Skeletal muscle satellite cell (primary cell): ENCODE measurements around the gene GNL3L.
A peak's percentile ranks its signal among the peaks of the same experiment; 100 is the strongest.
"Not testable (repeated sequence)": the region's sequence is repeated elsewhere in the genome, so short reads cannot be mapped to it uniquely, and the experiment has no call there.

ENCODE experiments used
- H3K27me3 ChIP-seq: 2 replicates; pipeline ENCODE4 v1.7.0; 2013; ENCODE audit warnings: low read length; ENCODE audit not compliant: control insufficient read depth, insufficient read depth
- H3K36me3 ChIP-seq: 2 replicates; pipeline ENCODE4 v1.7.0; 2013; ENCODE audit warnings: mild to moderate bottlenecking, control low read depth, low read length; ENCODE audit not compliant: insufficient read depth
- H3K4me1 ChIP-seq: 2 replicates; pipeline ENCODE4 v1.7.0; 2013; ENCODE audit warnings: low read length; ENCODE audit not compliant: control insufficient read depth, insufficient read depth
- H3K4me2 ChIP-seq: 2 replicates; pipeline ENCODE4 v1.7.0; 2013; ENCODE audit warnings: mild to moderate bottlenecking, low read length
- H3K4me3 ChIP-seq: 2 replicates; pipeline ENCODE4 v1.7.0; 2013; ENCODE audit warnings: low read length
- H3K9ac ChIP-seq: 2 replicates; pipeline ENCODE4 v1.7.0; 2013; ENCODE audit warnings: mild to moderate bottlenecking, low read depth, low read length, moderate library complexity
- H3K9me3 ChIP-seq: replicated peaks from 2 replicates; pipeline ENCODE4 v1.7.0; 2013; ENCODE audit warnings: mild to moderate bottlenecking, control low read depth, low read length

GNL3L gene

GRCh38 chrX:54496936-54497335 is 33.1 kb upstream of the GNL3L start:
- no peaks in the 10 kb centered on the region for H3K27me3 ChIP-seq
- no peak overlapping the region for H3K9ac ChIP-seq
- no peaks in the 10 kb centered on the region for H3K9me3 ChIP-seq
- H3K4me3 ChIP-seq: no peak overlapping the region
- H3K36me3 ChIP-seq: no peaks in the 10 kb centered on the region
- H3K4me2 ChIP-seq: no peak overlapping the region
- peaks cover 24% of the 10 kb centered on the region for H3K4me1 ChIP-seq

GRCh38 chrX:54509400-54509799 is 20.6 kb upstream of the GNL3L start:
- Histone ChIP-seq H3K4me1 (no peaks in the 10 kb centered on the region), H3K27me3 (no peaks in the 10 kb centered on the region), H3K9ac (no peak overlapping the region), H3K9me3 (no peaks in the 10 kb centered on the region), H3K36me3 (no peaks in the 10 kb centered on the region), H3K4me3 (no peak overlapping the region), H3K4me2 (no peak overlapping the region)

GRCh38 chrX:54529151-54529550 is 868 bp upstream of the GNL3L start:
- H3K4me3 ChIP-seq: peak overlapping the region; percentile 74
- H3K9me3 ChIP-seq: no peaks in the 10 kb centered on the region
- H3K36me3 ChIP-seq: peaks cover 2% of the 10 kb centered on the region
- H3K4me2 ChIP-seq: peak overlapping the region; percentile 82
- H3K27me3 ChIP-seq: no peaks in the 10 kb centered on the region
- H3K4me1 ChIP-seq: peaks cover 14% of the 10 kb centered on the region
- peak overlapping the region; percentile 87 for H3K9ac ChIP-seq

- Histone ChIP-seq H3K36me3 (peaks cover 2% of the 10 kb centered on the region), H3K4me2 (peak overlapping the region; percentile 83), H3K4me3 (peak overlapping the region; percentile 72), H3K4me1 (peaks cover 14% of the 10 kb centered on the region), H3K9ac (peak overlapping the region; percentile 91), H3K9me3 (no peaks in the 10 kb centered on the region), H3K27me3 (no peaks in the 10 kb centered on the region)
Observed at GRCh38 chrX:54530357-54530900, 410 bp downstream of the GNL3L start.

- Histone ChIP-seq H3K36me3 (peaks cover 9% of the 10 kb centered on the region), H3K4me2 (no peak overlapping the region), H3K9me3 (no peaks in the 10 kb centered on the region), H3K4me1 (peaks cover 11% of the 10 kb centered on the region), H3K4me3 (no peak overlapping the region), H3K27me3 (no peaks in the 10 kb centered on the region), H3K9ac (no peak overlapping the region)
Observed at GRCh38 chrX:54534271-54534670, 4.3 kb downstream of the GNL3L start.

- Histone ChIP-seq H3K4me1 (no peaks in the 10 kb centered on the region), H3K9ac (no peak overlapping the region)
Observed at GRCh38 chrX:54540289-54540688, 10.3 kb downstream of the GNL3L start.

GRCh38 chrX:54542239-54542638 is 12.2 kb downstream of the GNL3L start:
- H3K4me3 ChIP-seq, H3K4me2 ChIP-seq, H3K9me3 ChIP-seq, H3K9ac ChIP-seq, H3K4me1 ChIP-seq, H3K27me3 ChIP-seq: not testable (repeated sequence)
- H3K36me3 ChIP-seq: peaks cover 38% of the 10 kb centered on the region

More at GRCh38 chrX:54540289-54540688, 10.3 kb downstream of the GNL3L start:
- no peak overlapping the region for H3K4me2 ChIP-seq
- no peaks in the 10 kb centered on the region for H3K9me3 ChIP-seq
- H3K36me3 ChIP-seq: peaks cover 38% of the 10 kb centered on the region
- no peaks in the 10 kb centered on the region for H3K27me3 ChIP-seq
- no peak overlapping the region for H3K4me3 ChIP-seq

GRCh38 chrX:54550821-54551220 is 20.8 kb downstream of the GNL3L start:
- peaks cover 22% of the 10 kb centered on the region for H3K36me3 ChIP-seq
- no peaks in the 10 kb centered on the region for H3K9me3 ChIP-seq
- no peak overlapping the region for H3K9ac ChIP-seq
- H3K4me3 ChIP-seq: no peak overlapping the region
- H3K4me2 ChIP-seq: no peak overlapping the region
- H3K27me3 ChIP-seq: no peaks in the 10 kb centered on the region
- no peaks in the 10 kb centered on the region for H3K4me1 ChIP-seq

GRCh38 chrX:54551801-54552200 is 21.8 kb downstream of the GNL3L start:
- no peak overlapping the region for H3K4me3 ChIP-seq
- H3K9me3 ChIP-seq: no peaks in the 10 kb centered on the region
- no peak overlapping the region for H3K4me2 ChIP-seq
- H3K4me1 ChIP-seq: no peaks in the 10 kb centered on the region
- H3K27me3 ChIP-seq: no peaks in the 10 kb centered on the region
- H3K9ac ChIP-seq: no peak overlapping the region
- H3K36me3 ChIP-seq: peaks cover 26% of the 10 kb centered on the region

- not testable (repeated sequence) for H3K9me3 ChIP-seq, H3K4me3 ChIP-seq, H3K4me2 ChIP-seq, H3K9ac ChIP-seq, H3K4me1 ChIP-seq, H3K27me3 ChIP-seq
- peaks cover 17% of the 10 kb centered on the region for H3K36me3 ChIP-seq
Observed at GRCh38 chrX:54555006-54555405, 25.0 kb downstream of the GNL3L start.

GRCh38 chrX:54560411-54560810 is 30.4 kb downstream of the GNL3L start:
- H3K27me3 ChIP-seq: no peaks in the 10 kb centered on the region
- H3K4me3 ChIP-seq: no peak overlapping the region
- peaks cover 22% of the 10 kb centered on the region for H3K36me3 ChIP-seq
- H3K9ac ChIP-seq: no peak overlapping the region
- no peaks in the 10 kb centered on the region for H3K4me1 ChIP-seq
- no peaks in the 10 kb centered on the region for H3K9me3 ChIP-seq
- no peak overlapping the region for H3K4me2 ChIP-seq

- Histone ChIP-seq H3K4me3 (no peak overlapping the region), H3K4me1 (no peaks in the 10 kb centered on the region), H3K4me2 (no peak overlapping the region), H3K9ac (no peak overlapping the region), H3K27me3 (no peaks in the 10 kb centered on the region), H3K36me3 (peaks cover 19% of the 10 kb centered on the region), H3K9me3 (no peaks in the 10 kb centered on the region)
Observed at GRCh38 chrX:54561622-54562021, 31.6 kb downstream of the GNL3L start.
